NCI-H526 (cell line): Measurements from ENCODE around the gene CHN1.

Source experiments
- DNase-seq, 2 experiments: peaks; one replicate each; lab custom pipeline; 2025; lab: John Stamatoyannopoulos, UW

CHN1 gene

DNA sequence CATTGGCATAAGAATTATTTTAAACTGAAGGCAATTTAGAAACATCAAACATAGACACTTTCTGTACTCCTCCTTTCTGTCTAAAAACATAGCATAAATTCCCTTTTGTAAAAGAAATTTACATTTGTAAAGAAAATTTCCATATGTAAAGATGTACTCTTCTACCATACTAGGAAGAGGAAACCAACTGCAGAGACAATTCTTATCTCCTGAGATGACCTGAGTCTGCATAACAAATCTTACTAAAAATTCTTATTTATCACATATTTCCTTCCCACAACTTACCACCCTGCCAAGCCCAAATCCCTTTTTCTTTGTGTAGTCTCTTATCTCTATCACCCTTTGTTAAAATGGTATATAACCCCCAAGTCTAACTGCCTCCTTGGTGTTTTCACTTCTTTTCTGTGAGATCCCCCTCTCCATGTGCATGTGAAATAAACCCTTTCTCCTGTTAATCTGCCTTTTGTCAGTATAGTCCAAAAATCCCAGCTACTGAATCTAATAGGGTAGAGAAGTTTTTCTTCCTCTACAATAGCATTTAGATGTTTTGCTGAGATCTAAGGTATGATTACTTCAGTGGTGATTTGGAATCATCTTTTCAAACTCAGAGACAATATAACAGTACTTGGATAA, 81.0 kb downstream of the CHN1 start:
- no peak for DNase-seq

- no peak for DNase-seq
These were observed 85.1 kb downstream of the CHN1 start for GRCh38 chr2:174919947-174920595.

DNA sequence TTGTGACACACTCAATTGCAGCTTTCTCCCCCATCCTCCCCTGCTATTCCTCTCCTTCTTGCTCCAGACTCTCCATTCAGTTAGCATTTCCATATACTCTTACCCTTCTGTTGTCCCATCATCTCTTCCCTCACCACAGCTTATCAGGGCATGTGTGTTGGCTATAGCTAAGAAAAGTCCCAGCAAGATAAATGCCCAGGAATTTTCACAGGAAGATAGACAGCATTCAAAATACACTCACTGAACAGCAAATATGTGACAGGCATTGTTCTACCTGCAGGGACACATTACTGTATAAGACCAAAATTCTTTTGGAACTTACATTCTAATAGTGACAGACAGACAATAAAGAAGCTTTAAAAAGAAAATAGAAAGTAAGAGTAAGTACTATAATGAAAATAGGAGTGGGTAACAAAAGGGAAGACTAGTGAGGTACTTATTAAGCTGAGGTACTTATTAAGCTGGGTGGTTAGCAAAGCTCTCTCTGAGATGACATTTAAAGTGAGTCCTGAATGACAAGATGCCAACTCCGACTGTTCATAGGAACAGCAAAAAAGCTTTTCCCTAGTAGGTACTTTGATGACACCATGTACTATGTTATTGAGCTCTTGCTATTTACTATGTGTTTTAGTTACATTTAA, 86.2 kb downstream of the CHN1 start:
- no peak for DNase-seq

DNA sequence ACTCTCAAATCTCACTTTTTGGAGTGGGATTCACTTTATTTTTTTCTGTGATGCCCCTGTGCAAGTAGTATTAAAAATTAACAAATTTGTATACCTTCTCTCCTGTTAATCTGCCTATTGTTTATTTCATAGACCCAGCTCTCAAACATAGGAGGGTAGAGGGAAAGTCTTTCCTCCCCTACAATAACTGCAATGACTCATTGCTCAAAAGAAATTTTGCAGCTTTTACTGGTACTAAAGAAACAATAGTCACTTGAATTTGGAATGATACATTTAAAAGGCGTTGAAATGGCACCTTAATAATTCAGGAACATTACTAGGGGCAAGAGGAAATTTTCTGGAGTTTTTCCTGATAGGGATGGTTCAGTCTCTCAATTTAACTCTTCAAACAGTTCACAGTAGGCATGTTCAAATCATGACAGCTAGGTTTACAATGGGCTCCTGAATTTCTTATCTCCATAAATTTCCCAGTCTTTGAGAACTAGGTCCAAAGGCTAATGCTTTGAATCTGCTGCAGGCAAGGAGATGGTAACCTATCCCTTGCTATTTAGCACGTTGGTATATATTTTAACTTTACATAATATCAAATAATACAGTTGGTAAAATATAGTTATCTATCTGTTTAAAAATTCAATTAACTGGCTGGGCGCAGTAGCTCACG, 88.8 kb downstream of the CHN1 start:
- no peak for DNase-seq

DNA sequence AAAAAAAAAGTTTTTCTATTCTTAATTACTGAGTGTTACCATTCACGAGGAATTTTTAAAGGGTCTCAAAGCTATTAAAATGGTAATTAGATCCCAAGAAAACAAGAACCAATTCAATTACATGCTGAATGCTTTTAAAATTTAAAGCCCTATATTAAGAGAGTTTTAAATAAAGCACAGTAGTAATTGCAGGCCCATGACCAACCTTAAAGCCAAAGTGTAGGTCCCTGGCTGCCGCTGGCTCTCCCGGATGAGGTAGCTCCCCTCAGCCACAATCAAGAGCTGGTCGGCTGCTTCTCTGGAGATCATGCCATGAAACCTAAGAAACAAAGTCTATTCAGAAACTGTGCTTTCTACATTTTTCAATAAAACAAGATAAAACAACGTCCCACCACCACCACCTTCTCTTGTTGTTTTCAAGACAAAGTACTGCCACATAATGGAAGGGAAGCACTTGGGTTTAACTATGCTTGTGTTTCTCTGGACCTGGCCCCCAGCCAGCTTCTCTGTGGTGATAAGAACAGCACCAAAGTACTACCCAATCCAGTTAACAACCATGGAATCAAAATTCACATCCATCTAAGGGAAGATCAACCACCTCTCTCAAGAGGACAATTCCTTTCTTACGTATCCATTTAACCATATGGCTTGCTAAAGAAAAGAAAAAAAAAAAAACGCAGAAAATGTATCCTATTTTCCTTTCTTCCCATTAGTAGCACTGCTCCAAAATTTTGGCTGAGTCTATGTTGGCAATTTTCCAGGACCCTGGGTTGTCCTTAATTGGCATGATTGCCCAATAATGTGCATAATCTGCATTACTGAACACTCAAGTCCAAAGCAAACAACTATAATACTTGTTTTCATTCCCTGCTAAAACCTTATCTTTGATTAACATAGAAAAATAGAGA, 90.1 kb downstream of the CHN1 start:
- no peak for DNase-seq

GRCh38 chr2:174908284-174908683, 96.9 kb downstream of the CHN1 start:
- DNase-seq = no peak

- DNase-seq = peak in 1 of 2 experiments; percentile 3
These were observed 102.0 kb downstream of the CHN1 start for GRCh38 chr2:174903264-174903556.

GRCh38 chr2:174902506-174903263, 102.5 kb downstream of the CHN1 start:
- DNase-seq = no peak

DNA sequence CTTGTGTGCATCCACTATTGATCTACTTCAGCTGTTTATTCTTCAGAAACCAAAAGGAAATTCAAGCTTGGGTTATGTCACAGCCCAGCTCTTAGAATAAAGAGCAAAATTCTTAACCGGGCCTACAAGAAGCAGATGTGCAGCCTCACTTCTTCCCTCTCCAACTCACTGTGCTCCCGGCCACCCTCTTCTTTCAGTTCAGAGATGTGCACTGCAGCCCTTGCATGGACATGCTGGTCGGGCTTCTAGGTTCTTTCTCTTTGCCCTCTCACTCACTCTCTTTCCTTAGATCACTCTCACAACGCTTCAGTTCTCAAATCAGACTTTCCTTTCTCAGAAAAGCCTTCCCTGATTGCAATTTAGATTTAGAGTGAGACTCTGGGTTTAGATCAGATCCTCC, 104.1 kb downstream of the CHN1 start:
- no peak for DNase-seq

DNA sequence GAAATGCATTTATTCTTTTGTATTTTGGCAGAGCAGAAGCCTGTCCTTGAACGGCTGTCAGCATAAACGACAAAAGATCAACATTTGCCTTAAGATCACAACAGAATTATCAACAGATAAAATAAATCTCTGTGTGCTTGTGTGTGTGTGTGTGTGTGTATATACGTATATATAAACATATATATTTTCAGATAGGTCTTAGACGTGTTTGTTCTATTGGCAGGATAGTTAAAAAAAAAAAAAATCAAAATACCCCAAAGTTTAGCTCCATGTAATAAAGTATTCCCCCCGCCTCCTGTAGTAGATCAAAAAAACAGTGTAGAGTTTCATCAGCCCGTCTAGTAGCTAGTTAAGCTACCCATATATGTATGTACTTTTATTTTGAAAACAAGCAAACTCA, 107.9 kb downstream of the CHN1 start:
- no peak for DNase-seq

DNA sequence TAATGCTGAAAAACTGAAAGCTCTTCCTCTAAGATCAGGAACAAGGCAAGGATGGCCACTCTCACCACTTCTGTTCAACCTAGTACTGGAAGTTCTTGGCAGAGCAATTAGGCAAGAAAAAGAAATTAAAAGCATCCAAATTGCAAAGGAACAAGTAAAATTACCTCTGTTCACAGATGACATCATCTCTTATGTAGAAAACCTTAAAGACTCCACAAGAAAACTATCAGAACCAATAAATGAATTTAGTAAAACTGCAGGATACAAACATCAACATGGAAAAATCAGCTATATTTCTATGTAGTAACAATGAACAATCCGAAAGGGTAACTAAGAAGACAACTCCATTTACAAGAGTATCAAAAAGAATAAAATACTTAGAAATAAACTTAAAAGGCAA, 112.2 kb downstream of the CHN1 start:
- no peak for DNase-seq

DNA sequence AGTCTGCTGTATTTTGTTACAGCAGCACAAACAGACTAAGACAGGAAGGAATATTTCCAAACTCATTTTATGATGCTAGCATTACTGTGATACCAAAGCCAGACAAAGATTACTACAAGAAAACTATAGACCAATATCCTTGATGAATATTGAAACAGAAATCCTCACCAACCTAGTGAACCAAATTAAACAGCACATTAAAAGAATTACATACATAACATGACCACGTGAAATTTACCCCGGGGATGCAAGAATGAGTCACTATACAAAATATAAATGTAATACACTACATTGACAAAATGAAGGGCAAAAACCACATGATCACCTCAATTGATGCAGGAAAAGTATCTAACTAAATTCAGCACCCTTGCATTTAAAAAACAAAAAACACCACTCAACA, 112.6 kb downstream of the CHN1 start:
- DNase-seq = no peak

- no peak for DNase-seq
These were observed 116.4 kb downstream of the CHN1 start for GRCh38 chr2:174888646-174889271.

DNA sequence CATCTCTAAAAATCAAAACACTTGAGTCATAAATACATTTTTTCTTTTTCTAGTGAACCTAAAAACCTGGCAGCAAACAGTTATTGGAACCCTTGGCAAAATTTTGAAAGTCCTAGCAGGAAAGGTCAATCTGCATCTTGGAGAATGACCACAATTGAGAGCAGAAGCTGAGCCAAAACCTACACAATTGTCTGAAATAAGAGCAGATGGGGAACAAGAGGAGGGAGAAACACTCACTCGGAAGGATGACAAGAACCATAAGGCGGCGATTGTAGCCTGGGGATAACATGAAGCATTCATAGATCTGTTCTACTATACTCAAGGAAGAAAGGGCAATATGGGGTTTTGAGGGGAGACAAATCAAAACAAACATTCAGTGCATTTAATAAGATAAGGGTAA, 117.0 kb downstream of the CHN1 start:
- no peak for DNase-seq

DNA sequence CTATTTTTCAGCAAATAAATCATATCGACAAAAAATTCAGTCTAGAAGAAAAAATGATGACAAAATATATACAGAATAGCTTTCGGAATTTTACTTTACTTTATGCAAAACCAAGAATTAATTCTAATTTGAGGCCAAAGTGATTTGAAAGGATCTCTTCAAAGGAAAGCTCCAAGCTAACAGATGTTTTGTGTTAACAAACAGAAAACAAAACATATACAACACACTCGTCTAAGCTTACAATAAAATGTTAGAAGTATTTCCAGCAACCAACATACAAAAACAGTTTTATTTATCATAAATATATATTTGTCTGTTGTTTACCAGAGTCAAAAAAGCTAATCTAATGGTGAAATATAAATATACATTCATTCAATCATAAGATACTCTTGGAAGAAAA, 122.8 kb downstream of the CHN1 start:
- DNase-seq = no peak

DNA sequence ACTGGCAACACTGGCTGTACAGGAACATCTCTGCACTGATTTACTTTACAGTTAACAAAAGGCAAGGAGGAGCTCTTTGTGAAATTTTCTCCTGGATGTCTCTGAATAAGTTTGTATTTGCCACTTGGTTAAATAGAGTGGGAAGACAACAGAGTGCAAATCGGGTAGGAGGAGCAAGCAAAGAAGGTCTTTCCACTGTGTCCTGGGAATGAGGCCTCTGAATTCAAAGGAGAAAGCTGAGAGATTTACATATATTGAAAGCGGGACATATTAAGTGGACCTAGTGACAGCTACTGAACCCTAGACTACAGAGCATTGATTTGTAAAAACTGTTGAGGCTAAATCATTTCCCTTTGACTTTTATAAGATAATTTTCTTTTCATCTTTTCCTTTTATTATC, 123.5 kb downstream of the CHN1 start:
- DNase-seq = peak in 1 of 2 experiments; percentile 53

DNA sequence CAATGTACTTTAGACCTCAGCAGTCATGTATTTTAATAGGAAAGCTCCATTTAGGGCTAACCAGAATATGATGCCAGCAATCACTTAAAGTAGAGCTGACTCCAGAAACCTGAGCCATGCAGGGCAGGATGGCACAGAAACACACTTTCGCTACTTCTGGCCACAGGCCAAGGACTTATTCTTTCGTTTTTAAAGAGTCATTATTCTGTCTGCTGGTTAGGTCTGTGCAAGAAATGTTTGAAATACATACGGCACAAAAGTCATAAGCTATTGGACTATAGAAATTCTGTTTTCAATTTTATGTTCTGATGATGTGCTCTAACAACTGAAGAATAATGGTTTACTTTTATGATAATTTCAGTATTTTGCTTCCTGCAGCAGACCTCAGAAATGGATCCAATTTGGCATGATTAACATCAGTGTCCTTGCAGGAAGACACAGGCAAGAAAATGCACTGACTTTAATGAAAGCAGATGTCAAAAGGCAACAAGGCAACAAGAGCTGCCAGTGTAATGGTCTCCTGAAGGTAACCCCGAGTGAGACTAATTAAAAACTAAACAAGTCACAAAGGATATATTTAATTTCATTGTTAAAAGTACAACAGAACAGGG, 126.5 kb downstream of the CHN1 start:
- DNase-seq = no peak

DNA sequence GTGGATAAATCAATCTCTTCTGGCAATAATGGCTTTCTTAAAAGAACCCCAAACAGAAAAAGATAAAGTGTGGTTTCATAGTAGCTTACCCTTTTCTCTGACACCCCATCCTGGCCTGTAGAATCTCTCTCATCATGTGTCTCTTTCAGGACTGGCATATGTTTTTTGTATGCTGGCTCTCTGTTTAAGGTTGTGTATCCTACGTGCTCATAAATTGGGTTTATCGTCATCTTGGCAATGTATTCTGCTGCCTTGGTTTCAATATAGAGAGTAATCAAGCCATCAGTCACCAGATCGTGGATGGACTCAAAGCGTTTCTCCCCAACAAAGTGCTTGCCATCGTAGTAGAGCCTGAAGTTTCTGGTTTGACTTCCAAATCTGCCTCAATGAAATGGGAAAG, 127.4 kb downstream of the CHN1 start:
- no peak for DNase-seq

DNA sequence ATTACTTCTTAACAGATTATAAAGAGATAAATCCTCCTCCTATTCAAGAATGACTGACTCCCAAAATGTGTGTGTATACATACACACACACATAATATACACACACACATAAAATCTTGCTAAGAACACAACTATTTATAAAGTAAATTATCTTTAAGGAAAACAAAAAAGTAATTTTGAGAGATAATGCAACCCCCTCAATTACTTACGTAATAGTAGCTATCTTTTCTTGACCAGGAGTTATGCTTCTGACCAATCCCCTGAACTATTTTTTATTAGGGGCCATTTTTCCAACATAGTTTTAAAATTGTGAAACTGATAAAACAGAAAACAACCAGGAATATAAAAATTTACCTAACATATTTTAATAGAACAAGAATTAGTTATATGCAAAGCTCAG, 127.9 kb downstream of the CHN1 start:
- no peak for DNase-seq

- DNase-seq = no peak
These were observed 131.1 kb downstream of the CHN1 start for GRCh38 chr2:174874085-174874484.

DNA sequence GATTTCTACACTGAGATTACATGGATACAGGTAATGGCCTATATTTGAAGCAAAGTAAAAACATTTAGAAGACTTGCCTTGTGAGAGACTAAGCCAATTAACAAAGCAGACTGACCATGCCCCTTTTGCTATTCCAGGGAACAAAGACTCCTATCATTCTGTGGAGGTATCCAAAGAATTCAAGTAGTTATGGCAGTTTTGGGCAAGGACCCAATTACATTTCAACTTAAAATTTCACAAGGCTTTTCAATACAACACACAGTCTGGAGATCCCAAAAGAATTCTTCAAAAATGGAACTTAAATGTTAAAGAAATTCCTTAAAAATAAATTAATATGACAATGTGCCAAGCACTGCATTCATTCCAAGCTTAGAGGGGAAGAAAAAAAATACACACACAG, 131.7 kb downstream of the CHN1 start:
- no peak for DNase-seq
